DMS53 treated with DMSO at 0.1 percent for 48 hours (cell line): Measurements from ENCODE around the gene TANC1.

Experiments used
- DNase-seq: peaks from one replicate; lab custom pipeline; 2025; ENCODE audit not compliant: unreplicated experiment; lab: John Stamatoyannopoulos, UW

The TANC1 gene

GRCh38 chr2:159243529-159243928 lies 275.1 kb downstream of the TANC1 start:
- DNase-seq, result no peak

- DNase-seq, result no peak
These were observed 278.0 kb downstream of the TANC1 start for GRCh38 chr2:159246325-159246988.

GRCh38 chr2:159249990-159250715 lies 281.7 kb downstream of the TANC1 start:
- peak; percentile 92 for DNase-seq

GRCh38 chr2:159251296-159252173 lies 283.1 kb downstream of the TANC1 start:
- no peak for DNase-seq

- DNase-seq, result no peak
These were observed 284.5 kb downstream of the TANC1 start for GRCh38 chr2:159252905-159253304.

GRCh38 chr2:159256159-159256558 lies 287.7 kb downstream of the TANC1 start:
- DNase-seq, result no peak

- DNase-seq, result no peak
These were observed 293.8 kb downstream of the TANC1 start for GRCh38 chr2:159262226-159262625.

GRCh38 chr2:159262904-159263303 lies 294.5 kb downstream of the TANC1 start:
- DNase-seq, result no peak

- peak; percentile 32 for DNase-seq
These were observed 296.7 kb downstream of the TANC1 start for GRCh38 chr2:159265171-159265576.

GRCh38 chr2:159266554-159266953 lies 298.1 kb downstream of the TANC1 start:
- DNase-seq, result no peak

- peak; percentile 26 for DNase-seq
These were observed 299.5 kb downstream of the TANC1 start for GRCh38 chr2:159267921-159268320.

- no peak for DNase-seq
These were observed 302.4 kb downstream of the TANC1 start for GRCh38 chr2:159270744-159271379.

GRCh38 chr2:159272156-159272555 lies 303.7 kb downstream of the TANC1 start:
- DNase-seq, result no peak

GRCh38 chr2:159275111-159275510 lies 306.7 kb downstream of the TANC1 start:
- DNase-seq, result no peak

- no peak for DNase-seq
These were observed 311.3 kb downstream of the TANC1 start for GRCh38 chr2:159279700-159280099.

GRCh38 chr2:159281002-159281401 lies 312.6 kb downstream of the TANC1 start:
- no peak for DNase-seq
